WERI-Rb-1 (cell line): Measurements from ENCODE around the gene C19orf25.

Experiments used
- DNase-seq: peaks from one replicate; pipeline ENCODE4 v3.0.0-alpha.2; 2020
- H3K27ac ChIP-seq: fragments of 250-450 bp; sonication (Bioruptor Pico); 2 replicates; pipeline ENCODE4 v1.5.1; 2020; ENCODE audit warnings: mild to moderate bottlenecking, moderate library complexity
- H3K27me3 ChIP-seq: fragments of 250-450 bp; sonication (Bioruptor Pico); 2 replicates; pipeline ENCODE4 v1.5.1; 2021; ENCODE audit warnings: mild to moderate bottlenecking, low read depth, moderate library complexity; ENCODE audit not compliant: insufficient read depth, severe bottlenecking
- H3K36me3 ChIP-seq: fragments of 250-450 bp; sonication (Bioruptor Pico); 2 replicates; pipeline ENCODE4 v1.5.1; 2020; ENCODE audit warnings: mild to moderate bottlenecking, moderate library complexity
- H3K4me3 ChIP-seq: 2 replicates; pipeline ENCODE4 v1.5.1; 2011; ENCODE audit warnings: low read depth, mild to moderate bottlenecking, control low read depth, low read length
- H3K9me3 ChIP-seq: fragments of 250-450 bp; sonication (Bioruptor Pico); 2 replicates; pipeline ENCODE4 v1.5.1; 2021; ENCODE audit warnings: mild to moderate bottlenecking, moderate library complexity; ENCODE audit not compliant: severe bottlenecking
- CTCF ChIP-seq: IDR thresholded peaks from 2 replicates; pipeline ENCODE4 v1.5.1; 2011; ENCODE audit warnings: low read depth, mild to moderate bottlenecking, control low read depth, inconsistent platforms, low read length

C19orf25 gene

GRCh38 chr19:1478934-1479707, at the start of gene C19orf25:
Gene C19orf25, minus strand, starts transcription at chr19:1479215. Its CDS starts 312 bp downstream, at chr19:1478903.
- Histone ChIP-seq H3K36me3 (peaks cover 16% of the 10 kb centered on the region), H3K9me3 (no peaks in the 10 kb centered on the region), H3K4me3 (peak within 1 kb of the TSS; percentile 58), H3K27ac (peak within 1 kb of the TSS; percentile 89), H3K27me3 (no peaks in the 10 kb centered on the region)
- DNase-seq, result peak; percentile 96
- no peak for TF ChIP-seq CTCF

GRCh38 chr19:1527650-1528309, 48.8 kb upstream of the C19orf25 start:
- Histone ChIP-seq H3K27me3 (peaks cover 9% of the 10 kb centered on the region), H3K9me3 (no peaks in the 10 kb centered on the region), H3K36me3 (no peaks in the 10 kb centered on the region), H3K4me3 (no peak overlapping the region), H3K27ac (no peak overlapping the region)
- DNase-seq, result no peak
- TF ChIP-seq CTCF, result no peak

GRCh38 chr19:1526979-1527649, 48.1 kb upstream of the C19orf25 start:
- DNase-seq, result no peak
- TF ChIP-seq CTCF, result no peak
- Histone ChIP-seq H3K27ac (no peak overlapping the region), H3K36me3 (no peaks in the 10 kb centered on the region), H3K9me3 (no peaks in the 10 kb centered on the region), H3K4me3 (no peak overlapping the region), H3K27me3 (peaks cover 9% of the 10 kb centered on the region)

GRCh38 chr19:1526066-1526778, 47.2 kb upstream of the C19orf25 start:
- H3K4me3 ChIP-seq, result no peak overlapping the region
- H3K27ac ChIP-seq, result no peak overlapping the region
- H3K27me3 ChIP-seq, result peaks cover 9% of the 10 kb centered on the region
- H3K36me3 ChIP-seq, result no peaks in the 10 kb centered on the region
- no peaks in the 10 kb centered on the region for H3K9me3 ChIP-seq
- no peak for TF ChIP-seq CTCF
- no peak for DNase-seq

GRCh38 chr19:1525343-1525742, 46.3 kb upstream of the C19orf25 start:
- H3K27ac ChIP-seq, result no peak overlapping the region
- no peaks in the 10 kb centered on the region for H3K9me3 ChIP-seq
- H3K36me3 ChIP-seq, result no peaks in the 10 kb centered on the region
- peaks cover 9% of the 10 kb centered on the region for H3K27me3 ChIP-seq
- H3K4me3 ChIP-seq, result no peak overlapping the region
- no peak for DNase-seq
- peak; percentile 41 for TF ChIP-seq CTCF
